ENCODE results near the gene PLXND1.
"Not testable (repeated sequence)": the region's sequence is repeated elsewhere in the genome, so short reads cannot be mapped to it uniquely, and the experiment has no call there.

The PLXND1 gene

DNA sequence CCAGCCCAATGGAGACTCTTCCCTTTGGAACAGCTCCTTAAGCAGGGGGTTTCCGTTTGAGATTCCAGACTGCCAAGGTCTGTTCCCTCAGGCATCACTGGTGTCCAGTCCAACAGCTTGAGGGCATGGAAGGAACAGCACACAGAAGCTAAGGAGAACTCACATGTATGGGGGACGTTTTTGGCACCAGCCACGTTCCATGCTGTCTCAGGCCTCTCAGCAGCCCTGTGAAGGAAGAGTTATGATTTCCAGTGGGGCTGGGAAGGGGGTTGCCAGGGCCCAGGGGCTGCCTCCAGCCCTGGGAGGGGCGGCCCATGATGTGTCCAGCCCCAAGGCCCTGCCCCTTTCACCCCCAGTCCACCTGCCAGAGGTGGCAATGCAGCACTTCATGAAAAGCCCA lies 85.5 kb downstream of the PLXND1 start:
- no peak for DNase-seq

DNA sequence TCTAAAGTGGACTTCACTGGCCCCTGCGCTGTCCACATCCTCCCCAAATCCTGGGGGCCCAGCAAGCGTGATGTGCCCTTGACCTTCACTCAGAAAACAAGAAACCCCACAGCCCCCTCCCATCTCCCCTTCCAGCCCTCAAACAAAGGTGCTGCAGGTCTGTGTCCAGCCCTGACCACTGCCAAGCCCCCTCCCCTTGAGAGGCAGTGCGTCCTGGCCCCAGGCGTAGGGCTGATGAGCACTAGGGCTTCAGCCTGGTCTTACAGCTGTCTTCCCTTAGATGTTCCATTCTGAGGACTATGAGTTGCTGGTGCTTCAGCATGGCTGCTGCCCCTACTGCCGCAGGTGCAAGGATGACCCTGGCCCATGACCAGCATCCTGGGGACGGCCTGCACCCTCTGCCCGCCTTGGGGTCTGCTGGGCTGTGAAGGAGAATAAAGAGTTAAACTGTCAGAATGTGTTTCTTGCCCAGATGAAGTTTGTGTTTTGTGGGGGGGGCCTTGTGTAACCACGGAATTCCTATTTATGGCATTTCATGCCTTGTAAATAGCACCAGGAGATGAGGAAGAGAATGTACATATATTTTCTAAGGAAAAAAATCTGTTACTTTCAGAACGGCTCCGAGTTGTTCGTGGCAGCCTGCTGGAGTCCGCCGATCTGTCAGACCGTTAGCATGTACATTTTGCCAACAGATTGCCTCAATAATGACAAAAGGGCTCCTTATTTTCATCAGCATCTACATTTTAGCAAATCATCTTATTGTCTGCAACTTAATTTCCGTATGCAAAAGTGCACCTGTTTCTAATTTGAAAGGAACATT lies 86.4 kb downstream of the PLXND1 start:
- DNase-seq = no peak

DNA sequence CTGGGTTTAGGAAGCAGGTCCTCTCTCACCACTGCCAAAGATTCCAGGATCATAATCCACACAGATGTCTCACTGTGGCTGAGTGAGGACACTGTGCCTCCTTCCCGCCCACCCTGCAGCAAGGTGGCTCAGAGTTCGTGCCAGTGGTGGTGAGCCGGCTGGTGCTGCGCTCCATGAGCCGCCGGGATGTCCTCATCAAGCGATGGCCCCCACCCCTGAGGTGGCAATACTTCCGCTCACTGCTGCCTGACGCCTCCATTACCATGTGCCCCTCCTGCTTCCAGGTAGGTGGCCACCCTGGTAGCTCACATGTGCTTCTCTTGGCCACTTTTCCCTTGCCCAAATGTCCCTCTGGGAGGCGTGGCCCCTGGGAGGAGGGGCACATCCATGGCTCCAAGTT lies 87.0 kb downstream of the PLXND1 start:
- no peak for DNase-seq

DNA sequence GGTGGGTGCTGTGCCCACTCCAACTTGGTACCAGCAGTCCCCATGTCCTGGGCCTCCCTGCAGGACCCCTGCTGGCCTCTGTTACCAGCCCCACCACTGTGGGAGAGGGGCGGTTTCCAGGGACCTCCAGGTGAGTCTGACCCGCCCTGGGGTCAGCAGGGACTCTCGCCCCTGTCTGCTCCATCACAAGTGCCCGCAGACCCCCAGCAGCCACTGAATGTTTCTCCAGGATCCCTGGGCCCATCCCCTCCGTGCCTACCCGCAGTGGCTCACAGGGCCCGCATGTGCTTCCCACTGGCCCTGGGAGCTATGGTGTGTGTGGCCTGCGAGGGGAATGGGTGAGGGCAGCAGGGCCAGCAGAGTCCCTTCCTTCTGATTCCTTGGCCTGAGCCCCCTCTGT lies 87.9 kb downstream of the PLXND1 start:
- no peak for DNase-seq

DNA sequence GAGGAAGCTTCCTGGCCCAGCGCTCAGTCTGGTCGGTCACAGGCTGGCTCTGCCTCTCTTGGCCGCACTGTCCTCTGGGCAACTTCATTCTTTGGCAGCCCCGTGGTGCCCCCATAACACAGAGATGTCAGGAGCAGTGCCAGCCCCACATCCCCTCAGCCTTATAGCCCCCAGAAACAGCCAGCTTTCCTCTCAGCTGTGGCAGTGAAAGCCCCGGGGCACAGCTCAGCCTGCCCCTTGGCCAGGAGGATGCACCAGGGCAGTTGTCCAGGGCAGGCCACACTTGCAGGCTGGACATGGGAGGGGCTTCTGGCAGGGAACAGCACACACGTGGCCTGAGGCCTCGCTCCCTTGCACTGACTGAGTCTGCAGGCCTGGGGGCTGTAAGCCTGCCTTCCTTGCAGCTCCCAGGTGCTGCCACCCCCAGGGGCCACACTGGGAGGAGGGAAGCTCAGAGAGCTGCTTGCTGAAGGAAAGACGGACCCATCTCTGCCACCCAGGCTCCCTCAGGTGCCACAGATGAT lies 88.4 kb downstream of the PLXND1 start:
- DNase-seq = no peak

DNA sequence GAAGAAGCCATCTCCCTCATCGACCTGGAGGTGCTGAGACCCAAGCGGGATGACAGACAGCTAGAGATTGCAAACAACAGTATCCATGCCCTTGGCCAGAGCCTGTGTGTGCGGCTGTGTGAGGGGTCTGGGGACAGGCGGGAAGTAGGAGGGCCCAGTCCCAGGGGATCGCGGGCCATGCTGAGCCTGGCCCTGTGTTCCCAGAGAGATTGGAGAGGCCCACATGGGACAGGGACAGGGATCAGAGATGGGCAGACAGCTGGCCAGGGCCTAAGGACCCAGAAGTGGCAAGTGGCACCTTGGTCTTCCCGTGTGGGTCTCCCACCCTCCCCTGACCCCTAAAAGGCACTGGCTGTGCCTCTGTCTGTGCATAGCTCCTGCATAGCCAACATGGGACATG lies 89.0 kb downstream of the PLXND1 start:
- DNase-seq = no peak

DNA sequence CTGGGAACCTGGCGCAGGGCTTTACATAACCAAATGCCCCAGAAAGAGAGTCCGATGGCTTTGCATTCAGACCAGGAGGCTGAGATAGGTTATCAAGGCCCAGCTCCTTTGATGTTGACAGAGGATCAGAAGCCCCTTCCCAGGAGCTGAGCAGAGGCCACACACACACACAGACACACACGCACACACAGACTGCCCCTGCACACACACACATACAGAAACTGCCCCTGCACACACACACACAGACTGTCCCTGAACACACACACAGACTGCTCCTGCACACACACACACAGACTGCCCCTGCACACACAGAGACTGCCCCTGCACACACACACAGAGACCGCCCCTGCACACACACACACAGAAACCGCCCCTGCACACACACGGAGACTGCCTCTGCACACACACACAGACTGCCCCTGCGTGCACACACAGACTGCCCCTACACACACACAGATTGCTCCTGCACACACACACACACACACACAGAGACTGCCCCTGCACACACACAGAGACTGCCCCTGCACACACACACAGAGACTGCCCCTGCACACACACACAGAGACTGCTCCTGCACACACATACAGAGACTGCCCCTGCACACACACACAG lies 90.5 kb downstream of the PLXND1 start:
- not testable (repeated sequence) for DNase-seq

DNA sequence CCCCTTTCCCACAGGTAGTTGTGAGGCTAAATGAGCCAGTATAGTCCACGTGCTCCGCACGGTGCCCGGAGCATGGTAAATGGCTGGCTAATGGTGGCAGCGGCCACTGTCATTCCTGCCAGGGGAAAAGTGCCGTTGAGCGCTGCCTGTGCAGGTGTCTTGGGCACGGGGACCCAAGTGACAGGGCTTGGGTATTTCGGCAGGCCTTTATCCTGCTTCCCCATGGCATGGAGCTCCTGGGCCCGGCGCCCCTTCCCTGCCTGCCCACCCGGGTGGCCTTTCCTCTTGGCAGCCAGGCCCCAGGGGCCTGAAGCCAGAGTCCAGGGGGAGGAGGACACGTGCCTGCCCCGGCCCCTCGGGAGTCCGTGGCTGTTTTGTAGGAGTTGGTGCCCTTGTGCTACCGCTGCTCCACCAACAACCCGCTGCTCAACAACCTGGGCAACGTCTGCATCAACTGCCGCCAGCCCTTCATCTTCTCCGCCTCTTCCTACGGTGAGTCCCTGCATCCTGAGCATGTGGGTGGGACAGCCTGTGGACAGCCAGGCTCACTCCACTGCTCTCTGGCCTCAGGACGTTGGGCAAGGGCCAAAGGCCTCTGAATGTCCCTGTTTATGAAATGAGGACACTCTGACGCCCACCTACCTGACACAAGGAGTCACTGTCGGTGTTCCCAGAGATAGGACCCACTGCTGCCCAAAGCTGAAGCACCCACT lies 91.2 kb downstream of the PLXND1 start:
- not testable (repeated sequence) for DNase-seq

DNA sequence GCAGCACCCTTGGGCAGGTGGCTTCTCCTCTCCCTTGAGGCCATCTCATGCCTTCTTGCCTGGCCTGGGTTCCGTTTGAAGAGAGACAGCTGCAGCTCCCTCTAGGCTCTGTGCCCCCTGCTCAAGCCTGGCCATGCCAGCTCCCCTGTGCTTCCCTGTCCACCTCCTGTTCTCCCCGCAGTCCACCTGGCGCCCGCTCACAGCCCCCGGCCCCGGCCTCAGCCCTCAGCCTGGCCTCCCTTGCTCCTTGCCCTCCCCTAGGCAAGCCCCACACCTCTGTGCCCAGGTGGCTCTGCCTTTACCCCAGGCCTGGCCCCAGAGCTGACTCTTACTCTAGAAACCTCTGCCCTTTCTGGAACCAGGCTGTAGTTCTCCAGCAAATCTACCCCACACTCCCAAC lies 91.9 kb downstream of the PLXND1 start:
- no peak for DNase-seq

DNA sequence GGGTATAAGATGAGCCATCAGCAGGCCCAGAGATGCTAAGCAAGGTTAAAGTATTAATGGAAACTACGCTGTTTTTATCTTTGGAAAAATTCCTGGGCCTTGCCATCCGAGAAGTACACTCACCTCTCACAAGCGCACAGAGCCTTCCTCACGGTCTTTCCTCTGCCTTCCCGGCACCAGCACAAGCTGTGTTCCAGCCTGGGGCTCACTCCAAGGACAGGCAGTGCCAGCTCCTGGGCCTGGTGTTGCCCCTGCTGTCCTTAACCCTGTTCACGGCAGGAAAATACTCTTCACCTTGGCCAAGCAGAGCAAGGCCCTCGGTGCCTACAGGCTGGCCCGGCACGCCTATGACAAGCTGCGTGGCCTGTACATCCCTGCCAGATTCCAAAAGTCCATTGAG lies 92.4 kb downstream of the PLXND1 start:
- DNase-seq = no peak

DNA sequence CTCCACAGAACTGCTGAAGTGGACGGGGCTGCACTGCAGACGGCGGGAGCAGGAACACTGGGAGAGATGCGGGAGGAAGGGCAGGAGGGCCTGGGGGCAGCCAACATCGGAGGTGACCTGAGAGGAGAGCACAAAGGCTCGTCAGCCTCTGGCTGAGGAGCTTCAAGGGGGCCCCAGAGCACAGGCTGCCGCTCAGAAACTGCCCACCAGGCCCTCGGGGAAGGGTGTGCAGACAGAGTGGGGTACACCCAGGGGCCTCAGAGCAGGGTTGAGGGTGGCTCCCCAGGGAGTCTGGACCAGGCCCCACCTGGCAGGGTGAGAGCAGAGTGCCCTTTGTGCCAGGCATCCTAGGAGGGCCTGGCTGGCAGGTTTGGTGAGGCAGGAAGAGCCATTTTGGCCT lies 92.8 kb downstream of the PLXND1 start:
- DNase-seq = no peak

DNA sequence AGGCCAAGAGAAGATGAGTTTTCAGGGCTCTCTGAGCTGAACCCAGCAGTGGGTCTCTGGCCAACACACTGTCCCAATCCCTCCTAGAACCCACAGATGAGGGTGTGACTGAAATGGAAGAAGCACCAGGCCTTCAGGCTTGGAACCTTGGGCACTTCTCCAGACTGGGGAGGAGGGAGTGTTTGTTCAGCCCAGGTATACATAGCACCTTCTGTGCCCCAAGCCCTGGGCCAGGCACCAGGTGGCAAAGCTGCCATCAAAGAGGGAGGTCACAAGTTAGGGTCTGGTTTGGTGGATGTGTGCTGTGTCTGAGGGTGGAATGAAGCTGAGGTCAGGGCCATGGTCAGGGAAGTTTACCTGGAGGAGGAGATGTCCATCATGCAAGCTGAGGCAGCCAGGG lies 93.9 kb downstream of the PLXND1 start:
- DNase-seq = no peak

DNA sequence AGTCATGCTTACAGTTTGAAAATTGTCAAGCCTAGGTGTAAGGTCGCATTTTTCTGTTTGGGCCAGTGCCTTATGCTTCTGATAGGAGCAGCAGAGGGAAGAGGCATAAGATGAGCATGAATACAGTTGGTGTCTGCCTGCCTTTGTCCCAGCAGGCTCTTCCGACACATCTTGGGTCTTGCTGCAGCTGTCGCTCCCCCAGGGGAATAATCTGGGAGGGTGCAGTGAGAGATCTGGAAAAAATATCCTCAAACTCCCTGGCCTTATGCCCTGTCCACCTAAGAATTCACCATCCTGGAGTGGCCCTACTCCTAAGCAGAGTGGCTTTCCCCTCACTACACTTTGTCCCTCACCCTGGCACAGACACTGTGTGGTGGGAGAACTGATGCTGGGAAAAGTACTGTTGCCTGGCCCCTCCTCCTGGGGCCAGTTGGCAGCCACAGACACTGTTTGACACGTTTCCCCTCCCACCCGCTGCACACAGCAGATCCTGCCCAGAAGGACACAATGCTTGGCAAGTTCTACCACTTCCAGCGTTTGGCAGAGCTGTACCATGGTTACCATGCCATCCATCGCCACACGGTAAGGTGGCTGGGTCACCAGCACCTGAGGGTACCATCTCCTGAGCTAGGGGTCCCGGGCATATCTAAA lies 99.2 kb downstream of the PLXND1 start:
- peak; percentile 69 to 84 for DNase-seq

DNA sequence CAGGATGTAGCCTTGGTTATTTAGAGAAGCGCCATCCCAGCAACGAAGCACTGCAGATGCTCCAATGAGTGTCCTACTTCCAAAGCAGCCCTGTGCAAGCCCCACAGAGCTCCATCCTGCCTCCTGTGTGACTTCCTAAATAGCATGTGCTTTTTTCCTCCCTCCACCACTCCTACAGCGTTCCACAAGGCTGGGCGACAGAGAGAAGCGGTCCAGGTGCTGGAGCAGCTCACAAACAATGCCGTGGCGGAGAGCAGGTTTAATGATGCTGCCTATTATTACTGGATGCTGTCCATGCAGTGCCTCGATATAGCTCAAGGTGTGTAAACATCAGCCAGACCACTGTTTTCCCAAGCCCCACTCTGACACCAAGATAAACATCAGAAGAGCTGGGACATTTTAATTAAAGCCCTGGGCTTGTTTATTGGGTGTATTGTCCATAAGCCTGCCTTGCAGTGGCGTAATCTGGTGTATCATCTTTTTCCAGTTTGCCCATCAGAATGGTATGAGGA lies 100.2 kb downstream of the PLXND1 start:
- peak; percentile 93 to 99 for DNase-seq

DNA sequence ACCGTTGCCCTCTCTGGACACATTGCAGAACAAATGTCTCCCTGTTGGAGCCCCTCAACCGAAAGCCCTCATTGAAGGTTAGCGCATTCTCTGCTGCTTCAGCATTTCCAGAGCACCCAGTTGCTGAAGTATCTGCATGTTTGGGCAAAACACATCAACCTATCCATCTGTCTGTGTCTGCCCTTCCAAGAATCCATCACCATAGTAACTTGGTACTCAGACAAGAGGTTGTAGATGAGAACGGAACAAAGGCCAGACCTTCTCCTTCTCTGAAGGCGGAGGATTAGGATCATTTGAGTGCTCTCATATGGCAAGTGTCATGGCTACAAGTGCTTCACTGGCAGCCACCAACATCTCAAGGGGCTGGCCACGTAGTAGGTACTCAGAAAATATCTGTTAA lies 101.1 kb downstream of the PLXND1 start:
- peak in 1 of 2 experiments; percentile 28 for DNase-seq

All from NCI-H2081 (cell line).